Sigmoid colon (tissue), 3 donors: Measurements from ENCODE around the gene POTEJ.
"Not testable (repeated sequence)": the region's sequence is repeated elsewhere in the genome, so short reads cannot be mapped to it uniquely, and the experiment has no call there.

ENCODE experiments used
- CTCF ChIP-seq, 4 experiments: fragments of 450-650 bp in 3 of 4; fragments of 200-600 bp in 1 of 4; IDR thresholded peaks; one replicate each; pipeline ENCODE4 v1.5.1; 2016 to 2019; ENCODE audit warnings: antibody characterized with exemption in 4 of 4, mild to moderate bottlenecking in 3 of 4, moderate library complexity in 2 of 4
- POLR2A ChIP-seq, 2 donors: fragments of 450-650 bp; IDR thresholded peaks; one replicate each; pipeline ENCODE4 v1.6.1; 2016; ENCODE audit warnings: antibody characterized with exemption in 2 of 2, mild to moderate bottlenecking in 2 of 2, moderate library complexity in 2 of 2

- not testable (repeated sequence) for TF ChIP-seq CTCF, POLR2A (IDR thresholded peaks at IDR 0.05)
These were observed 38.0 kb downstream of the POTEJ start for GRCh38 chr2:130649285-130649684.
